Non-pigmented ciliary epithelial cell (primary cell): ENCODE measurements around the gene NINJ2.

ENCODE experiments used
- DNase-seq: peaks from one replicate; pipeline ENCODE4 v3.0.0-alpha.2; 2010; ENCODE audit warnings: low read depth

Gene NINJ2

GRCh38 chr12:613996-614395 is 49.2 kb downstream of the NINJ2 start:
- DNase-seq: no peak

DNA sequence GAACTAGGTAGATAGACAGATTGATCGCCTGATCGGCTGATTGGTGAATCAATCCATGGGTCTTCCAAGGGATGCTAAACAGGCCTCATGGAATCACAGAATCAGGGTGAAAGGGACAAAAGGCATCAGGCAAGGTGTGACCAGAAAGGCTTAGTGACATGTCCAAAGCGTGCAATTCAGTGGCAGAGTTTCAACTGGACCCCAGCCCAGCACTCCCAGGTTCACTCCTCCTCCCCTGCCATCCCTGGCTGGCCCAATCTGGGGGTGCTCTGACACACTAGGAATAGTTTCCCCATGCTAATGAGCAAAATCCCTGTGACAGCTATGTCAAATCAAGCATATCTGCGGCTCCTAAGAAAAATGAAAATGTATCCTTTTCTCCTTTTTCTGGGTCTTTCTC is 50.4 kb downstream of the NINJ2 start:
- no peak for DNase-seq

GRCh38 chr12:612293-612692 is 51.0 kb downstream of the NINJ2 start:
- no peak for DNase-seq

DNA sequence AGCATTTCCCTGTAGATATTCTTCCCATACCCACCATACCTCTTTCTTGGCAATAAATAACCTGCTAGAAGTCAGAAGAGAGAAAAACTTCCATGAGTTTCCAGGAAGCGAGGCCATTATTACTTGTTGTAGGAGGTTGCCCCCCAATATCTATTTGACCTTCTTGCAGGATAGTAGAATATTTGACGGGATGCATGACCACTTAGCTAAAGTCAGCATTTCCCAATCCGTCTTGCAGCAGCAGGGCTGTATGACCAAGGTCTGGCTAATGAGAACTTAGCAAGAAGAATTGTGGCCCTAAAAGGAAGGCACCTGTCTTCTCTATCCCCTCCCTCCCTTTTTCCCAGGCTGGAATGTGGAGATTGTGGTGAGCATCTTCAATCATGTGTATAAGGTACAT is 51.5 kb downstream of the NINJ2 start:
- no peak for DNase-seq

GRCh38 chr12:608921-609320 is 54.3 kb downstream of the NINJ2 start:
- no peak for DNase-seq

- DNase-seq: no peak
These were observed 54.8 kb downstream of the NINJ2 start for GRCh38 chr12:608413-608812.

- DNase-seq: no peak
These were observed 55.7 kb downstream of the NINJ2 start for GRCh38 chr12:607541-608001.

DNA sequence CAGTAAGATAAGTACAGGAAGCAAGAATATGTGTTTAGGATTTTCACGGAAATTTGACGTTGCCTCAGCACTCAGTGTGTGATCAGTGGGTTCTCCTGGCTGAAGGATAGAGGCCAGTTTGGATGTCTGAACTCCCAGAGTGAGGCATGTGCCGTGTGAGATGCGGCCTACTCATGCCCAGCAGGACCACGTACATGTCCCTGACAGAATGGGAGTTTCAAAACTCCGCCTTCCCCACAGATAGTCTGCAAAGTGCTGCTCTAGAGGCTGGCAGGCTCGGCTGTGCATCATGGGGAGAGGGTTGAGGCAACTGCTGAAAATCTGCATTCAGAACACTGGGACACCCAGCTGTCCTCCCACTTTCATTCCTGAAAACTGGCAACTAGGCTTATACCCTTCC is 58.3 kb downstream of the NINJ2 start:
- DNase-seq: no peak

DNA sequence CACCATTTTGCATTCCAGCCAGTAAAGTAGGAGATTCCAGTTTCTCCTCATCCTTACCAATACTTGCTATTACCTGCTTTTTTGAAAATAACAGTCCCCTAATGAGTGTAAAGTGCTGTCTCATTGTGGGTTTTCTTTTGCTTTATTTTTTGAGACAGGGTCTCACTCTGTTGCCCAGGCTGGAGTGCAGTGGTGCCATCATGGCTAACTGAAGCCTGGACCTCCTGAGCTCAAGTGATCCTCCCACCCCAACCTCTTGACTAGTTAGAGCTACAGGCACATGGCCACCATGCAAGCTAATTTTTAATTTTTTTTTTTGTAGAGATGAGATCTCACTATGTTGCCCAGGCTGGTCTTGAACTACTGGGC is 60.6 kb downstream of the NINJ2 start:
- no peak for DNase-seq

GRCh38 chr12:601976-602699 is 61.1 kb downstream of the NINJ2 start:
- no peak for DNase-seq

DNA sequence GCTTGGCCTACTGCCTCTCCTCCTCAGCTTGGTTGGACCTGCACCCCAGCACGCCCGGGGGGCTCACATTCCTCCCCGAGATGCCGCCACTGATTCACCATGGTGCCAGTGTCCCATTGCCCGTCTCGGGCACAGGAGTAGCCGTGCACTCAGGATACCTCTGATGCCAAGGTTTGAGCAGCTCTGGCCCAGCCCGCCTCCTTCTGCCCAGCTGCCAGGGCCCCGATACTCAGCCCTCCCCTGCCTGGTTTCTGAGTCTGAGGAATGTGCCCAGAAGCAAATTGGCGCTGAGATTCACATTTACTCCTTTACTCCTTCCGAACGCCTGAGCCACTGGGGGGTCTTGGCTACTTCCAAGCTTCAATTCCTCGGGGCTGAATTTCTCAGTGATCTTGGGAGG is 63.5 kb downstream of the NINJ2 start:
- DNase-seq: no peak

DNA sequence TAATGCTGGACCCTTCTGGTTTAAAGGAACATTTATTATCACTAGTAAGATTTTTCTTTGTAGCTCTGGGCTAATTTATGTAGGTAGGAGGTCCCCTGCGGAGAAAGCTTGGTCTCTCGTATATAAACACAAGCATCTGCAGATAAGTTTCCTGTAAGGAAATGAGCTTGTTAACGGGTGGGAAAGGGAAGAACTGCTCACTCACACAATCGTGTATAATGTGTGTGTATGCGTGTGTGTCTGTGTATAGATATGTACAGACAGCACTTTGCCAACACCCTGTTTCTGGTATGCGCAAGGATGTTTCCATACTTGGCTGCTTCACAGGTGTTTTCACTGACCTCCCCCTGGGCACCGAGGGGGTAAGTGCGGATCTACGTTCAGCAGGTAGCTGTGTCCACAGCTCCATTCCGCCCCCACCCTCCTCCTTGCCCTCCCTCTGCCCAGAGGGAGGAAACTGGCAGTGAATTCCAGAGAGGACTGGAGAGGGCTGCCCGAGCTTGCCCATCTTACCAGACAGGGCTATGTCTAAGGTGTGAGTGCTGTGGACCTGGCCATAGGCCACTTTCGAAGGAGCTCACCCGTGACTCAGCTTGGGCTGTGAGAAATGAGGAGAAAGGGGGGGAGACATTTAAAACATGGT is 65.2 kb downstream of the NINJ2 start:
- no peak for DNase-seq

GRCh38 chr12:593396-594270 is 69.6 kb downstream of the NINJ2 start:
- DNase-seq: no peak

GRCh38 chr12:592024-592505 is 71.2 kb downstream of the NINJ2 start:
- DNase-seq: no peak

GRCh38 chr12:591167-592023 is 71.8 kb downstream of the NINJ2 start:
- no peak for DNase-seq

- no peak for DNase-seq
These were observed 73.0 kb downstream of the NINJ2 start for GRCh38 chr12:590206-590750.

DNA sequence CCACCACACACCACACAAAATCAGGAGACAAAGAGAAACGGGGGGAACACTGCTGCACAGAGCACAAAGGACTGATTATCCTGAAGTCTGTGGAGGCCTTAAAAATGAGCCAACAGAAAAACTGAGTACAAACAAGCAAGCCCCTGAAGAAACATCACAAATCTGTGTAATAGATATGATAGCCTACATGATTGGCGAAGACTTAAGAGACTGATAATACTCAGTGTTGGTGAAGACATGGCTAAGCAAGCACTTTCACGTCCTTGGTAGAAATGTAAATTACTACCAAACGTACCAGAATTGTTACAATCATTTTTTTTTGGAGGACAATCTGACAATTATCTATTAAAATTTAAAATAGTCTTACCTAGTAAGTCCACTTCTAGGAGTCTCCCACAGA is 74.6 kb downstream of the NINJ2 start:
- DNase-seq: no peak

DNA sequence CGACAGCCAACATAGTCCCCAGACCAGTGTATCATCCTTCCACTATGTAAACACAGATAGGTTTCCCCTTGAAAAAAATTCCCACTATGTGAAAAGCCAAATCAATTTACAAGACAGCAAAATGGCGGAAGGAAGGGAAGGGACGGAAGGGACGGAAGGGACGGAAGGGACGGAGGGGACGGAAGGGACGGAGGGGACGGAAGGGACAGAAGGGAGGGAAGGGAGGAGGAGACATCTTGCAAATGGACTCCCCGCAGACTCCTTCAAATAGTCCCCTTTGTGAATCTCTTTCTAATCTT is 75.3 kb downstream of the NINJ2 start:
- no peak for DNase-seq

GRCh38 chr12:587132-588023 is 75.9 kb downstream of the NINJ2 start:
- DNase-seq: no peak

DNA sequence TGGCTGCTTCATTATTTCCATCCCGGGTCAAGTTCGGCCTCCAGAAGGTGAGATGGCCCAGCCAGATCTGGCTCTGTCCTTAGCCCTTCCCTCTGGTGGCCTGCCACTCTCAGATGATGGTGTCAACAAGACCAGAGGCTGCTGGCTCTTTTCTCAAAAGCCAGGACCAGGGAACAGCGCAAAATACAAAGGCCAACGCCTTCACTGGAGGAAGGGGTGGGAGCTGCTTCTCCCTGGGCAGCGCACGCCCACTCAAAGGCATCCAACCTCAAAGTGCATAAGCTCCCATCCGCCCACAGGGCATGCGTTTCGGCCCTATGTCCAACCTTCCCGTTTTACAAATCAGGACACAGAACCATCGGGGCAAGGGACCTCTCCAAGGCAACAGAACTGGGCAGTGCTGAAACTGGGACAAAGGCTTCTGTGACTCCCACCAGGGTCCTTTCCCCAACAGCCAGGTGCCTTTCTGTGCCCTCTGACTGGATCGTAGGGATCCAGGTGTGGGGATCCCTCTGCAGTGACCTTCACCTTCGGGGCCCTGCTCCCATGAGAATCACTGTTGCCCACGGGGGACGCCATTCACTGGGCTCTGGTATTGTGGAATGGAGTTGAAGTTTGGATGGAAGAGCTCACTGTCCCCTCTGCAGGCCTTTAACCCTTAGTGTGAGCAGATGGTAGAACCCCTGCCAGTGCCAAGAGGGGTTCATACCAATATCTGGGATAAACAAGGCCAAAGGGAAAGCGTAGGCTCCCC is 76.8 kb downstream of the NINJ2 start:
- no peak for DNase-seq
